HG02852 (cell line): ENCODE results near the gene BCAS3.

Experiments
- ATAC-seq: cut with Tn5 transposase; IDR thresholded peaks from one replicate; pipeline ENCODE4 v1.9.1; 2021; ENCODE audit warnings: mild to moderate bottlenecking, moderate library complexity; ENCODE audit not compliant: unreplicated experiment

BCAS3 gene

DNA sequence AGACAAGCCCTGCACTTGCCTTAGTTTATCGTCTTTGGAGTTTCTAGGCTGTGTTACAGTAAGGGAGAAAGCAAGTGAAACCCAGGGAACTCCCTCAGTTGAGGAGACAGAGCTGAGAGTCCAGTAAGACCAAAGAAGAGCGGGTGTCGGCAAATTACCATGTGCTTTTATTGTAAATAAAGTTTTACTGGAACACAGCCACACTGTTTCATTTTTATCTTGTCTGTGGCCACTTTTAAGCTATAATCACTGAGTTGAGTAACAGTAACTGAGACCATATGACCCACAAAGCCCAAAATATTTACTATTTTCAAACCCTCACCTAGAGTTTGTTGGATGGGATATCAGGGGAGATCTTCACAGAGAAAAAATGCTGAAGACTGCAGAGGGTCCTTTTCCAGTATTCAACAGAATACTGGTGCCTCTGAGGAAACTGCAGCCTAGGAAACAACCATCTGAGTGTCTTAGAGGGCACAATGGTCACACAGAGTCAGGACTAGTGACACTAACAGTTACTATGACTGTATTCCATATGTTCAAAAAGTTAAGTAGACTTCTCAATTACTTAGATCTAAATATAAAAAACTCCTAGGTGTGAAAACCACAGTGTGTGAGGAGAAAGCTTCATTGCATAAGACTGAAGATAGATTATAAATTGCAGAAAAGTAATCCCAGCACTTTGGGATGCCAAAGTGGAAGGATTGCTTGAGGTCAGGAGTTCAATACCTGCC lies 370.9 kb downstream of the BCAS3 start:
- ATAC-seq, result no peak

DNA sequence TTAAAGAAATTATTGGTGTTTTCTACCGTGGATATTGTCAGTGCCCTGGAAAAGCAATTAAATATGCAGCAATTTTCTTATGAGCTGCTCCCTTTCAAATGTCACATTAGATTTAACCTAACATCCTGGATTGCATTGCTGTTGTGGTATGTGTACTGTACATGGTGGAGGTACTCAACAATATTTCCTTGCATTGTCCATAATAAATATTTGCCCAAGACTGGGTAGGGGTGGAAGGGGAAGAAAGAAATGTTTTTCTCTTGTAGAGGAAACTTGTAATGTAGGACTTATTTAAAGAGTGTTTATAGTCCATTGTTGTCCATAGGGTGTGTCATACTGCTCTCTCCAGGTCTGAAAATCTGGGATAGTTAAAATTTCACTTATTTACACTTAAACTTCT lies 375.8 kb downstream of the BCAS3 start:
- ATAC-seq, result no peak

DNA sequence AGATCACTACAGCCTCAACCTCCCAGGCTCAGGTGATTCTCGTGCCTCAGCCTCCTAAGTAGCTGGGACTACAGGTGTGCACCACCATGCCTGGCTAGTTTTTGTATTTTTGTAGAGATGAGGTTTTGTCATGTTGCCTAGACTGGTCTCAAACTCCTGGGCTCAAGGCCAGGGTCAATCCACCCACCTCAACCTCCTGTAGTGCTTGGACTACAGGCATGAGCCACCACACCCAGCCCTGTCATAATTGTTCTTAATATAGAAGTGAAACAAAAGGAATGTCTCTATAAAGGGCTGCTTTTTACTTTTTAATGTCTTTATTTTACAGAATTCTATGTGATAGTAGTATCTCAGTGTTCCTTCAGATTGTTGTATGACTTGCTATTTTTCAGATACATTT lies 376.8 kb downstream of the BCAS3 start:
- no peak for ATAC-seq

DNA sequence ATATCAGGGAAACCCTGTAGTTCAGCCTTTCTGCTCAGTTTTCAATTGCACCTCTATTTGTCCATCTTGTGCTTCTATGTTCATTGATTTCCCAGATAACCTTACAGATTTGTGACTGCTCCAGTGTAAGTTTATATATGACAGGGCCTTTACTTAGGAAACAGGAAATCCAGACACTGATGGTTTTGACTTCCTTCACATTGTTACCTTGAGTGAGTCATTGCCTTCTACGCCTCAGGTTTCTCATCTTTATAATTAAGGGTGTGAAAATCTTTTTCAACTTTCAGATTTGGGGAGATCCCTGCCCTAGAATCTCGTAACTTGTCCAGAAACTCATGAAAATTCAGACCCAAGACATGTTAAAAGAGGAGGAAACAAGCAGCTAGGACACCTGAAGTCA lies 379.6 kb downstream of the BCAS3 start:
- ATAC-seq, result no peak

DNA sequence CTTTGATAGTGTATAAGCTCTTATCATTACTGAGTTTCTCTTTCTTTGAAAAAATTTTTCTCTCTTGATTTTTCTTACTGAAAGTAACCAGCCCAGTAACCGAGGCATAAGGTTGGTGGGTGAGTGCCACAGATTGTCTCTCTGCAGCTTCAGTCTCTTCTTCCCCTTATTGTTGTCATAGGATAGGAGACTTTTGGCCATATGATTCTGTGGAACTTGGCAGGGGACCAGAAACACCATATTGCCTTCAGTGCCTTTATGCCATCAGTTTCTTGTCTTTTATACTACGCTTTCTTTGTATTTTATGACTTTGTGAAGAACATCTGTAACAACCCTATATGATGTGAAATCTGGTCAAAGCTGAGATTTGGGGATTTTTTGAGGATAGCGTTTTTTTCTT lies 380.4 kb downstream of the BCAS3 start:
- ATAC-seq, result no peak

DNA sequence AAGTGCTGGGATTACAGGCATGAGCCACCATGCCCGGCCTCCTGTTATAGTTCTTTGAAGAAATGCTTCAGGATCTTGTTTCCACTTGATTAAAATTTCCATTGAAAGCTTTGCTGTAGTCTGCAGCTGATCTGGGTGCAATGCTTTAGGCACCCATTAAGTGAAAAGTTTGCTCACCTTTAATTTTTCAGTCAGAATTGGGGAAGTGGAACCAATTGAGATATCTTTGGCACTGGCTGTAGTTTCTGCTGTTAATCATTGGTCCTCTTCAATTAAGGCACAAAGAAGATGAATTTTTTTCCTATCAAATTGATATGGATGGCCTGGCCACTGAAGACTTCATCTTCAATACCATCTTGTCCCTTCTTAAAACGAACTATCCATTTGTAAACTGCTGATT lies 385.9 kb downstream of the BCAS3 start:
- no peak for ATAC-seq

DNA sequence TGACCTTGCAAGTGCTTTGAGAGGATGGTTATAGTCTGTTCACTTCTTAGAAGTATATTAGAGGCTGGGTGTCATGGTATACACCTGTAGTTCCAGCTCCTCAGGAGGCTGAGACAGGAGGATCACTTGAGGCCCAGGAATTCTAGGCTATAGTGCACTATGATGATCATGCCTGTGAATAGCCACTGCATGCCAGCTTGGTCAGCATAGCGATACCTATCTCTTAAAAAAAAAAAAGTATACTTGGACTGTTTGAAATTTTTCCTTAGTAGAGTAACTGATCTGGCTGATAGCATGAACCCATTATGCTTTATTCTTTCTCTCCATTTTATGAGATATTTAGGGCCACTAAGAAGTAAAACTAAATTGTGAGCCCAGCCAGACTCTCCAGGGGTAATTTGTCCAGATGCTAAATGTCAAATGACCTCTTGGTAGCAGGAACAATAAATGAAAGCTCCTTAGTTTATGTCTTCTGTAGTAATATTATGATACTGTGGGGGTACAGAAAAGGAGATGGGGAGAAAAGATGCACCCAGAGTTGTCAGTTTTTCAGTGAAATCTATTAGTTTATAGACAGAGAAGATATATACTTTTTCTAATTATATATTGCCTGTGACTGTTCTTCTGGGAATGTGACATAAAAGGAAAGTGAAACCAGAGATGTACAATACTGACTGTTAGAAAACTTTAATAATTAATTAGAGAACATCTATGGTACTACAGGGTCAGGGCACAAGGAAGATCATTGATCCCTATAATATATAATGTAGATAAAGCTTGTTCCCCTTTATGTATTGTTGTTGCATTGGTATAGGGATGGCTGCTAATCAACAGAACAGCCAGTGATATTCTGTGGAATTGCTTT lies 386.7 kb downstream of the BCAS3 start:
- ATAC-seq, result no peak

DNA sequence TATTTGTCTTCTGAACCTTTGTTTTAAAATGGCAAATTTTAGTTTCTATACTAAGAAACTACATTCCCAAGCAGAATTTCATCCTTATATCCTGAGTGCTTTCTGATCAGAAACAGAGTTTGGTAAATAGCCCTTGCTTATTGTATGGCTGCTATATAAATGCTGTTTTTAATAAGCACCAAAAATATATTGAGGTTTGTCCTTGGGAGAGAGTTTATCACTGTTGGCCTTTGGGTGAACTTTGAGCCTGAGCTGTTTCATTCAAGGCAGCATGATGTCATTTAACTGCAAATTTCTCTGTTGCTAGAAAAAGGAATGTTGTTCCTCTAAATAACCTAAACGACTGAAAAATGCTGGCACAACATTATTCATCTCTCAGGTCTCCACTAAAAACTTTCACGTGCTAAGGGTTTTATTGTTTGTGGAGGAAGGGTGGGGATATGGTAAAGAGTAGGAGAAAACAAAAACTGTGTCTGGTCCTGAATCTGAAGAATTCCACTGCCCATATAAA lies 387.7 kb downstream of the BCAS3 start:
- no peak for ATAC-seq

DNA sequence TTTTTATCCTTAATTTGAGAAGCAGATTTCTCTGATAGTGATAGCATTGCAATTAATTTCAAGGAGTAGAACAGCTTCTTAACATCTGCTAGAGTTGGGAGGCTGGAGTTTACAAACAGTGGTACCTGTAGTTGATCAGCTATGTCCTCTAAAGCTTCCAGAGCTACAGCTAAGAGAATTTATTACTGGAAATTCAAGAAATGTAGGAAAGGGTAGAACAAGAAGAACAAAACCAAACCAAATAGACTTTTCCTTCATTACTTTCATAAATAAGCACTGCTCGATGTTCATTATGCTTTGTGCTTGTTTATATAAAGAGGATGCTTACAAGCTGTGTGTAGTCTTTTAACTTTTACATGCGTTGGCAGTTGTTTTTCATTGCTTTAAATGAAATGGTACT lies 388.4 kb downstream of the BCAS3 start:
- ATAC-seq, result no peak

DNA sequence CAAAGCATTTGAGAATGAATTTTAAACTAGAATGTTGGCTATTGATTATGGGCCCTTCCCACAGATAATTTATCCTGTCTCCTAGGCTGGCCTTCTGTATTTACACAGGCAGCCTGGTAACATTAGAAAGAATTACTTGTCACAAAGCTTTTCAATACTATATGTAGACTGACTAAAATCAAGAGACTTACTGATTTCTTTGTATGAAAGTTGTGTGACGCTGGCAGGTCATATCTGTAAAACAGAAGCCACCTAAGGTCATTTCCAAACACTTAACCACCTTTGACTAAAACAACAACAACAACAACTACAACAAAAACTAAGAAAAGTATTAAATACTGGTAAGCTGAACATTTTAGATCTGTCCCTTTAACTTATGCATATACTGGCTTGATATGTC lies 393.0 kb downstream of the BCAS3 start:
- no peak for ATAC-seq

DNA sequence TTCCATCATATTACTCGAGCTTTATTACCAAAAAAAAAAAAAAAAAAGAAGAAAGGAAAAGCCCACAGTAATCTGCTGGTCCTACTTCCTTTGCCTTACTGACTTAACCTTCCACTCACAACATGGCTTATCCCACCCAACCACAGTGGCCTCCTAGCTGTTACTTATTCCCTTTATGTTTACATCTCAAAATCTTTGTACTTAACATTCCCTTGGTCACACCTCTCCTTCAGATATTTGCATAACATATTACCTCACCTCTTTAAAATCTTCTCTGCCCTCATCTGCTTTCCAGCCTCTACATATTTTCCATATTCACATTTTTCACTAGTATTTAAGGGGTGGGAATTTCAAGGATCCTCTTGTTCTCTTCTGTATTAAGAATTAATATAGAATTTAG lies 395.0 kb downstream of the BCAS3 start:
- no peak for ATAC-seq

DNA sequence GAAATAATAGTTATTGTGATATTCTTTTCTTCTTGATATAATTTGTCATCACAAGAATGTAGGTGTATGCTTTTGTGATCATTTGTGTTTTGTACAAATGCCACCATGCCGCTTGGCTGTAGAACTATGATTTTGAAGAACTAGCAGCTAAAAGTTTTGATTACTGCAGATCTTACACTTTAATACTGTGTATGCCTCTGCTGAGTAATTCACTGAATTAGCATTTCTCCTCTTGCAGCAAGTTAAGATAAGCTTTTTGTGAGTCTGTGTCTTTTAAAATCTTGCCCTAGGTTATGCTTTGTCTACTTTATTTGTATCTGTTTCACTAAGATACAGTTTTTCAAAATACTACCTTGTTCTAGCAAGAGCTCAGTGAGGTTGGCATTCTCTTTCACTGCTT lies 395.5 kb downstream of the BCAS3 start:
- ATAC-seq, result no peak

DNA sequence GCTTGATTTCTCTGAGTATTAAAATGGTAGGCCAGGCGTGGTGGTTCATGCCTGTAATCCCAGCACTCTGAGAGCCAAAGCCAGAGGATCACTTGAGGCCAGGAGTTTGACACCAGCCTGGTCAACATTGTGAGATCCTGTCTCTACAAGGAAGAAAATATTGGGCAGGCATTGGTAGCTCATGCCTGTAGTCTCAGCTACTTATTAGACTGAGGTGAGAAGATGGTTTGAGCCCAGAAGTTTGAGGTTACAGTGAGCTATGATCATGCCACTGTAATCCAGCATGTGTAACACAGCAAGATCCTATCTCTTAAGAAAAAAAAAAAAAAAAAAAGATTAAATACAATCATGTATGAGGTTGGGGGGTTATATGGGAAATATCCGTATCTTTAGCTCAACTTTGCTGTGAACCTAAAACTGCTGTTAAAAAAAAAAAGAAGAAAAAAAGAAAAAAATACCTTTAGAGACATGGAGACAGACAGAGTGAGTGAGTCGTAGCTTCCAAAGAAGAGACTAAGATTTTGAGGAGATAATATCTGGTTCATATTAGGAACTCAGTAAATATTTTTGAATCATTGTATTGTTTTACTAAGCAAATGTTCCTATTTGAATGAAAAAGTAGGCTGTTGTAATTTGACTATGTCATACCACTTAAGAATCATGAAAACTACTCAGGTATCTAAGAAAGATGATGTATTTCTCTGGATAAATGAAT lies 396.3 kb downstream of the BCAS3 start:
- no peak for ATAC-seq

DNA sequence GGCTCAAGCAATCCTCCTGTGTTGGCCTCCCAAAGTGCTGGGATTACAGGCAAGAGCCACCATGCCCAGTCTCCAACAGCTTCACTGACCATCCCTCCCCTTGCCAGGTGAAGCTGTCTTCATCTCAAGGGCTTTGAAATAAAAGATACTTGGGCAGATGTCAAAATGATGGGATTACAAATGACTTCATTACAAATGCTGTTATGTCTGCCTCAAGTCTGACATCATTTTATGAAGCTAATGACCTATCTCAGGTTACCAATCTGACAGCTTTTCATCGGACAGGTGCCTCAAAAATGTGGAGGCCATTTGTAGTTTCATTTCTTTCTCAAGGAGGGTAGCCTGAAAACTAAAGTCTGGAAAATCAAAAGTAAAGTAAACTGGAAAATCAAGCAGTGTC lies 398.3 kb downstream of the BCAS3 start:
- ATAC-seq, result no peak

DNA sequence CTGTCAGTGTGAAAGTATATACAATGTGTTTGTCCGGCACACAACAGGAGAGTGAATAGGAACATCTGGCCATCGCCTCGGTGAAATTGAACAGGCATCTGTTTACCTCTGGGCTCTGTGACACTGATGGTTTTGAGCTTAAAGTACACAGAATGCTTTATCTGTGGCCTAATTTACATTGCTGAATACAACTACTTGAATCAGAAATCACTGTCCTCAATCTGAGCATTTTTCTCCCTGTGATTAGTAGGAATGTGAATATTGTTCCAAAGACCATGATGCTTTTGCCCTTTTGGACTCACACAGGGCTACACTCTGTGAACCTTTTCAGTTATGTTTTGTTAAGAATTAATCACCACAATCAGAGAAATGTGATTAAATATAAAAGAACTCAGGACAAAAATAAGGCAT lies 399.0 kb downstream of the BCAS3 start:
- ATAC-seq, result no peak

DNA sequence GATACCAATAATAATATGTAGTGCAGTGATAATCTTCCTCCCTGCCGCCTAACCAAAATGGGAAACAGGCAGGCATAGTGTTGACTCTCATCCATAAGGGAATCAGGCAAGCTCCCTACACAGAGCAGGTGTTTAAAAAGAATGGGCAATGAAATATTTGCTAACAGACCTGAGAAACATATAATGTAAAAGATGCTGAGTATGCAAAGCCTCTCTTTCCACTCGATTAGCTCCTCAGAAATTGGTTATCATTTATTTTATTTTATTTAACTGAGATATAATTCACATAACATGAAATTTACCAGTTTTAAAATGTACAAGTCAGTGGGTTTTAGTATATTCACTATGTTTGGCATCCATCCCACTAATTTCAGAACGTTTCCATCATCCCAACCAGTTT lies 404.3 kb downstream of the BCAS3 start:
- no peak for ATAC-seq

DNA sequence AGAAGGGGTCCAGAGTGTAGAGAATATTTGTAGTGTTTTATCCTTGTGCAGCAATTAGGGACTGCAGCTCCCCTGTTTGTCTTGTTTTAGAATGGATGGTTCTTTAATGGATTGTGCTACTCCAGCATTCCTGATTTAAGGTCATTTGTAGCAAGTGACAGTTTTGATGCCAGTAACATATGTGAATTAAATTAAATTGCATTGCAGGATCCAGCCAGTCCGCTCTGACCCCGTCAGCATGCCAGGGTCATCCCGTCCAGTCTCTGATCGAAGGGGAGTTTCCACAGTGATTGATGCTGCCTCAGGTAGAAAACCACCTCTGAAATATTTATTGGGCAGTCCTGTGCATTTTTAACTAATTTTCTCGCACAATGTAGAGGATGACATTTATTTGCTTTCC lies 406.6 kb downstream of the BCAS3 start:
- ATAC-seq, result no peak

DNA sequence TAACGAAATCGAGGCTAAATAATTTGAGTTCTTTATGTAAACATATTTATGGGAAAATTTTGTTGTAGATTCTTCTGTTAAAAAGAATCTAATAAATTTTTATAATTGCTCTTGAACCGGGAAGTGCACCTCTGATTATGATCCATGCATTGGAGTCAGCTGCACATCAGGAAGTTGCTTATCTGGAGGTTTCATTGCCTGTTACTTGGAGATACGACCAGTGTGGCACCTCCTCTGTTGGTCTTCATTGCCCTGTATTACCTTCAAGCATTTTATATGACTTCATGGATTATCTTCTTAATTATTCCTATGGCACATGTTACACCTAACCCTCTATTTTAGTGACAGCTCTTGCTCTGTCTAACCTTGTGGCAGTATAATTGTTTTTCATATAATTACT lies 409.4 kb downstream of the BCAS3 start:
- ATAC-seq, result no peak

DNA sequence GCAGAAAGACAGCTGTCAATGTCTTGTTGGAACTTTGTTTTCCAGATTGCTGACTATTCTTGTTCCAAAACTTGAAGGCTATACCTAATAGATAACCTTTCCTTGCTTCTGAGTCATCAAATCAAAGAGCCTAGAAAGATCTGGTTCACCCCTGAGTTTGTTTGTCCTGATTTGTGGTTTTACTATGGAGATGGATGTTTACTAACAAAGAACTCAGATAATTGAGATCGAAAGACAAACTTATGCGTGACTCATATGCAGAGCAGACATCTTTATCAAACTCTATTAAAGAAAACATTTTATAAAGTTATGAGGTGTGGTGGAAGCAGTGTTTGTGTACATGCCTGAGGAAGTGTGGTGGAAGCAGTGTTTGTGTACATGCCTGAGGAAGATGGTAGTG lies 410.9 kb downstream of the BCAS3 start:
- ATAC-seq, result no peak

DNA sequence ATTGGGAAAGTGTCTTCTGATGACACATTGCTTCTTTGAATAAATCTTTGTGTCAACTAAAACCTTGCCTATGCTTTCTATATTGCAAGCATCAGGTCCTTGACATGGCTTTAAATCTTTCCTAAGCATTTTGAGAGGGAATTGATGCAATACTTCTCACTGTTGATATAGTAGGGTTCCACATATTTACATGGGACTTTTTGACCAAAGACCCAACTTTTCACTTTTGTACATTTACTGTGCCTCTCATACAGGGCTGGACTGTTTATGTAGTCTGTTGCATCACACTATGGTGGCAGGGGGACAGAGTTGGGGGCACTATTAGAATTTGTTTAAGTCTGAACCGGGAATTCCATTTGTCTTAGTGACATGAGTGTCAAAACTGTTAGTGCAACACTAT lies 413.4 kb downstream of the BCAS3 start:
- ATAC-seq, result no peak

DNA sequence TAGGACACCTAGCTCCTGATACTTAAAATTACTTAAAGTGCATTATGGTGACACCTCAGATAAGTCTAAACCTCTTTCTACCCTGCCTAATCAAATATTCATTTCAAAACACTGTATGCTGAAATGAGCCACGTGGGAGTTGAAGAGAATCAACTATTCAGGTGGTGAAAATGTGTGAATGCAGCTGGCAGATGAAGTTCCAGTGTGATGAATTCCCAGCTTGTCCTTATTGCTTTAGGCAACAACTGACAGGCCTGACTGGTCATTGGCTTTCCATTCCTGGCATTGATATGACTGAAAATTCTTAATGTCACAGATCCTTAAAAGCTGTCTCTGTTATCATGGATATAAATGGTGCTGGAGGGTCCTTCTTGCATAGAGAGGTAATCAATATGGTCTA lies 420.1 kb downstream of the BCAS3 start:
- ATAC-seq, result no peak

DNA sequence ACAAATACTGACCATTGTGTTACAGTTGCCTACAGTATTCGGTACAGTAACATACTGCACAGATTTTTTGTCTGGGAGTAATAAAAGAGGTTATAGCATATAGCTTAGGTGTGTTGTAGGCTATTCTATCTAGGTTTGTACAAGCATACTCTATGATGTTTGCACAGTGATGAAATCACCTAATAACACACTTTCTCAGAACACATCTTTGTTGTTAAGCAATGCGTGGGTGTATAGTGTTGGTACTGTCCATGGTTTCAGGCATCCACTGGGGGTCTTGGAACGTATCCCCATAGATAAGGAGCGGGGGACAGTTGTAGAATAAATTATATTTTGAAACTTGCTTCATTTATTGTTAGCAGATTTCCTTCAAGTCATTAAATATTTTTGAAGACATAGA lies 428.7 kb downstream of the BCAS3 start:
- ATAC-seq, result no peak
